Cardiac fibroblast (primary cell): ENCODE results near the gene IQCB1.

Experiments used
- DNase-seq, 2 donors: peaks; one replicate each; pipeline versions ENCODE4 v3.0.0 to v3.0.0-alpha.2; 2010; ENCODE audit warnings: low read depth in 2 of 2
- H3K4me3 ChIP-seq, 2 donors: replicated peaks in 1 of 2; 1 replicate in 1 of 2; 2 replicates in 1 of 2; pipeline ENCODE4 v1.5.1; 2011; ENCODE audit warnings: low read depth in 2 of 2, low read length in 2 of 2, mild to moderate bottlenecking in 2 of 2, moderate library complexity in 1 of 2
- TF ChIP-seq, protein P1 (sequence below): IDR thresholded peaks from one replicate; pipeline ENCODE4 v1.5.1; 2011; ENCODE audit warnings: low read depth, mild to moderate bottlenecking, low read length, inconsistent platforms

Gene IQCB1

GRCh38 chr3:121720163-121720562 is 114.7 kb downstream of the IQCB1 start:
- DNase-seq: no peak
- TF ChIP-seq, protein P1, sequence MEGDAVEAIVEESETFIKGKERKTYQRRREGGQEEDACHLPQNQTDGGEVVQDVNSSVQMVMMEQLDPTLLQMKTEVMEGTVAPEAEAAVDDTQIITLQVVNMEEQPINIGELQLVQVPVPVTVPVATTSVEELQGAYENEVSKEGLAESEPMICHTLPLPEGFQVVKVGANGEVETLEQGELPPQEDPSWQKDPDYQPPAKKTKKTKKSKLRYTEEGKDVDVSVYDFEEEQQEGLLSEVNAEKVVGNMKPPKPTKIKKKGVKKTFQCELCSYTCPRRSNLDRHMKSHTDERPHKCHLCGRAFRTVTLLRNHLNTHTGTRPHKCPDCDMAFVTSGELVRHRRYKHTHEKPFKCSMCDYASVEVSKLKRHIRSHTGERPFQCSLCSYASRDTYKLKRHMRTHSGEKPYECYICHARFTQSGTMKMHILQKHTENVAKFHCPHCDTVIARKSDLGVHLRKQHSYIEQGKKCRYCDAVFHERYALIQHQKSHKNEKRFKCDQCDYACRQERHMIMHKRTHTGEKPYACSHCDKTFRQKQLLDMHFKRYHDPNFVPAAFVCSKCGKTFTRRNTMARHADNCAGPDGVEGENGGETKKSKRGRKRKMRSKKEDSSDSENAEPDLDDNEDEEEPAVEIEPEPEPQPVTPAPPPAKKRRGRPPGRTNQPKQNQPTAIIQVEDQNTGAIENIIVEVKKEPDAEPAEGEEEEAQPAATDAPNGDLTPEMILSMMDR: no peak
- H3K4me3 ChIP-seq: no peak overlapping the region
